ENCODE results near the gene ZNF500.
"Not testable (repeated sequence)": the region's sequence is repeated elsewhere in the genome, so short reads cannot be mapped to it uniquely, and the experiment has no call there.

Gene ZNF500

DNA sequence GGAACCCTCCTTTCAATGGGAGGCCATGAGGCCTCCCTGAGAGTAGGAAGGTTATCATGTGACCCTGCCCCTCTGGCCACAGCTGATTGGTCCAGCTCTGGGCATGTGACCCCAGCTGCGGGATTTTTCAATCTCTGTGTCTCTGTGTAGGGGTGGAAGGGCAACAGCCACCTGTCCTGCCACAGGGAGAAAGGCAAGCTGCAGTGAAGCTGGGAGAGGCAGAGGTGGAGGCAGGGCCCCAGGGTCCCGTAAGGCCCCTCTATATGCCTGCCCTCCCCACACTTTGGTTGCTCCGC, 21.7 kb downstream of the ZNF500 start:
- no peak for DNase-seq (ENCODE audit: low spot score)

DNA sequence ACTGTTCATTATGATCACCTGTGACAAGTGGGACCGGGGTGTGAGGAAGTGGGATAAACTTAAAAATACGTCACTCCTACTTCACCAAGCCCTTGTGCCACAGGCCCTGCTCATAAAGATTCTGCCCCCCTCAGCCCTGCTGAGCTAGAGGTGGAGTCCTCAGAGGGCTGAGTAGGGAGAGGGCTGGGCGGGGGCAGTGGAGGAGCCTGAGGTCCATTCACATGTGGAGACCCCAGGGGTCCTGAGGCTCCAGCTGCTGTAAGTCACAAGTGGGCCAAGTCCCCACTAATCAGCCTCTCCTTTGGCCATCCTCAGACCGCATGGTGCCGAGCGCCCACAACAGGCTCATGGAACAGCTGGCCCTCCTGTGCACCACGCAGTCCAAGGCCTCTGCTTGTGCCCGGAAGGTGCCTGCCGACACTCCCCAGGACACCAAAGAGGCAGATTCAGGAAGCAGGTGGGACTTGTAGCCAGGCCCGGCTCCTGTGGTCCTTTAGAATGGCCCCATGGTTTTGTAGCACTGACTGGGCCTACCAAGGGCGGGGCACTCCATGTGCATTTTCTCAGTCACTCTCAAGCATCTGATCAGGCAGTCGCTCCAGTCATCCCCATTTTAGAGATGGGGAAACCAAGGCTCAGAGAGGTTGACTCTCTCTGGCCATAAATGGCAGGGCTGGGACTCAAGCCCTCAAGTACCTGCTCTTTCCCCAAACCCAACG, 22.2 kb downstream of the ZNF500 start:
- DNase-seq (ENCODE audit: low spot score), result no peak

DNA sequence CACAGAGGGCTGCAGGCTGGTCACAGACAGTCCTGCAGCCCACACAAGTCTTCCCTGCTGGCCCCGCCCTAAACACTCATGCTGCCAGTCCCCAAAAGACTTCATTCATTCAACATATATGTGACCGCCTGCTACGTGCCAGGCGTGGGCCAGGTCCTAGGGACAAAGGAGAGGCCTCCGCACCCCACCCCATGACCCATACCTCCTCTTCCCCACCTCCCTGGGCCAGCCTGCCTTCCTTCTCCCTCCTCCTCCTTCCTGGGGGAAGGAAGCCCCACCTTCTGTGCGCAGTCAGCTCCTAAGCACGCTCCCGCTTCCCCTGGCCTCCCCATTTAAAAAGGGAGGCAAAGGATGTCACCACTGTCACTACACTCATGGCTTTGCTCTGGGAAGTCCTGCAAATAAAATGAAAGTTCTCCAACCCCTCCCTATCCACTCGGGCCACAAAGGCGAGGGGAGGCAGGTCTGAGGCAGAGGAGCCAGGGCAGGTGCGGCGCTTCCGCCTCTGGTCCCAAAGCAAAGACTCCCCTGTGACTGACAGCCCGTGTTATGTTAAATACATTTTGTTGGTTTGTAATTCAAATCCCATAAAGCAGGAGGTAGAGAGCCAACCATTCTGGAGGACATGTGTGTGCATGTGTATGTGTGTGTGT, 23.6 kb downstream of the ZNF500 start:
- no peak for DNase-seq (ENCODE audit: low spot score)

DNA sequence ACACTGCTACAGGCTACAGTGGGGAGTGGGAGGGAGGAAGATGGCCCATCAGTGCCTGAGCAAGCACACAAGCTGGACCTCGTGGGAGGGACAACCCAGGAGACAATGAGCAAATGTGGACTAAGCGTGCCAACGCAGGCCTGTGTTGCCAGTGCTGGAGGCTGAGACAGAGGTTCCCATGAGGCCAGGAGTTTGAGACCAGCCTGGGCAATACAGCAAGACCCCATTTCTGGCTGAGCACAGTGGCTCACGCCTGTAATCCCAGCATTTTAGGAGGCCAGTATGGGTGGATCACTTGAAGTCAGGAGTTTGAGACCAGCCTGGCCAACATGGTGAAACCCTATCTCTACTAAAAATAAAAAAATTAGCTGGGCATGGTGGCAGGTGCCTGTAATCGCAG, 28.6 kb downstream of the ZNF500 start:
- not testable (repeated sequence) for DNase-seq (ENCODE audit: low spot score)

DNA sequence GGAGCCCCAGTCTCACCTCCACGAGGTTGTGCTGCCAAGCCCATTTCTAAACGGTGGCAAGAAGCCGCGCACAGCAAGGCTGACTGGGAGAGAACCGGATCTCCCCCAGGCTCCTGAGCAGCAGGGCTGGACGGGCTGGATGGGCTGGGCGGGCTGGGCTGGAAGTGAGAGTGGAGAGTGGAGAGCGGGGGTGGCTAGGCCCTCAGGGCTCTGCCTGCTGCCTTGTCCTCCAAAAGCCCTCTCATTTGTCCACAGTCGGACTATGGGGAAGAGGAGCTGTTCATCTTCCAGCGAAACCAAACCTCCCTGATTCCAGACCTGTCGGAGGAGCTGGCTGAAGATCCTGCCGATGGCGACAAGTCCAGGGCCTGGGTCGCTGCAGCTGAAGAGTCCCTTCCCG, 29.4 kb downstream of the ZNF500 start:
- DNase-seq (ENCODE audit: low spot score), result no peak

DNA sequence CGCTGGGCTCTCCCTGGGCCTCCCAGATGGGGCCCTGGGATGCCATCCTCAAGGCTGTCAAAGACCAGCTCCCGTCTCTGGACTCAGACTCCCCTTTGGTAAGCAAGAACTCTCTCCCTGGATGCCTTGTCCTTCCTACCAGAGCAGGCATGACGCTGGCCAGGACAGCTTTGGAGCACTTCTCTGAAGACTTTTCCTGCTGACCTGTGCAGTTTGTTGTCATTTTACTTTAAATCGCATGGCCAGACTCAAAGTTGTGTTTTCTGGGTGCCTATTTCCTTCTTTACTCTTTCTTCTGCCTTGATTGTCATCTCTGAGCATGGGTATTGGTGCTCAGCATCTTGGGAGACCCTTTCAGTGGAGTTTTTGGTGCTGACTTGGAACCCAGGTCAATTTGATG, 30.4 kb downstream of the ZNF500 start:
- DNase-seq (ENCODE audit: low spot score), result no peak

DNA sequence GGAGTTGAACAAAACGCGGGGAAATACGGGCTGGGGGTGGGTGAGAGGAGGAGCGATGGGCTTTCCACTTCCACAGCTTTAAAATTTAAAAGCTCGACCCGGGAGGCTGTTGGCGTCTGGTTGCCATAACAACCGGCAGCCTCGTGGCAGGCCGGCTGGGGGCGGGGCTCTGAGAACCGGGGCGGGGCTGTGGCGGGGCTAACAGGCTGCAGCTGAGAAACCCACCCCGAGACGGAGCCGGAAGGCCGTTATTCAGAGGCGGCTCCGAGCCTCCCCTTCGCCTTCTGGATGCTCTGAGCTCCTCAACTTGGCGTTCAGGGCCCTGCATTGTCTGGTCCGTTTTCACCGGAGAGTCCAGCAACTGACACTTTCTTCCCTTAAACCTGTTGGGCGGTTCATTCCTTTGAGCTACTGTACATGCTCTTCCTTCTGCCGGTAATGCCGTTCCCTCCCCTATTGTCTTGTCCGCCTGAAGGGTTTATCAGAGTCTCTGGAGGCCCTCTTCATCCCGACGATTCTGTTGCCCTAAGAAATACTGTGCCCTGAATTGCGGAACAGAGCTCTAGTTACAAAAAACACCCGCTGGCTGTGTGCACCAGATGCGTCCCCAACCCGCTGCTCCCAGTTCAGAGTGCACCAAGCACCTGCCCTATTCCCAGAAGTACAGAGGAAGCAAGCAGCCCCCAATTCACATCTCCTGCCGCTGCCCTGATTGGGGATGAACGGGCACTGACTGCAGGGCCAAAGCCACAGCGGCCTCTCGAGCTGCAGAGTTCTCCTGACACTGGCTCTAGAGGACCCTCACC, 32.0 kb downstream of the ZNF500 start:
- DNase-seq (ENCODE audit: low spot score), result peak; percentile 90

DNA sequence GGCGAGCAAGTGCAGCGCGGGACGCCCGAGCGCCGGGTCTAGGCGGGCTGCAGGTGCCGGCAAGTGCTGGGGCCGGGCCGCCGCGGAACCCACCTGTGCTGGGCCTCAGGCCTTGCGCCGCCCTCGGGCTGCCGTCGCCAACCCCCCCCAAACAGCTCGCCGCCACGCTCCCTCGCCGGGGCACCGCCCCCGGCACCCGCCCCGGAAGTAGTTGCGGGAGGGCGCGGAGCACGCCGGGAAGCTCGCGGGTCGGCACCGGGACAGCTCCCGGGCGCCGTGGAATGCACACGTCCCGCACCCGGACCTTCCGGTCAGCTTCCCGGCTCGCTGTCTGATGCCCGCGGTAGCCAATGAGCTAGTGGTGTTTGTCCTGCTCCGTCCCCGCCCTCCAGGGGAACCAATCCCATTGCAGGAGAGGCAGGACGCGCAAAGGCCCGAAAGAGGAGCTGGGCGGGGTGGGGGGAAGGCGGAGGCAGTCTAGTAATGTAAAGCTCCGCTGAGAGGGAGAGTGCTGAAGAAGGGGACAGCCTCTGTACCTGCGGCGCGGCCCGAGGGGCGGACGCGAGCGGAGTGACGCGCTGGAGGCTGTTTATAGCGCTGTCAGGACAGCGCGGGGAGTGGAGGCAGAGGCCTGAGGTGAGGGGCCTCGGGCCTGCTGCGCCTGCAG, 32.8 kb downstream of the ZNF500 start, which contains the start of the genes ANKS3 and DNAAF8:
ANKS3 (minus strand) TSS at position 209 of the 667 bp plus-strand sequence. CDS start 4,122 bp downstream, outside the sequence.
DNAAF8 (plus strand) TSS at position 475 of the 667 bp plus-strand sequence. CDS start 1,978 bp downstream, outside the sequence.
- peak; percentile 89 for DNase-seq (ENCODE audit: low spot score)

DNA sequence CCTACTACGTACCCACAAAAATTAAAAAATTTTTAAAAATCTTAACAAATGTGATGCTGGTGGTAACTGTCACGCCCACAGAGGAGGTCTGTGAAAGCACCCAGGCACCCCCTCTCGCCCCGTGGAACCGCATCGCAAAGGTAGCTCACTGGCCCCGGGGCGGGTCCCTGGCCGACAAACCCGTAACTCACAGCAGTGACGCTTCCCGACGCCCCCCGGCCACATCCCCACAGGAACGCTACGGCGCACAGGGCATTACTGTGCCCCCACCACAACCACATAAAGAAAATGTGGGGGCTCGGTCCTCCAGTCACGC, 33.3 kb downstream of the ZNF500 start:
- DNase-seq (ENCODE audit: low spot score), result no peak

DNA sequence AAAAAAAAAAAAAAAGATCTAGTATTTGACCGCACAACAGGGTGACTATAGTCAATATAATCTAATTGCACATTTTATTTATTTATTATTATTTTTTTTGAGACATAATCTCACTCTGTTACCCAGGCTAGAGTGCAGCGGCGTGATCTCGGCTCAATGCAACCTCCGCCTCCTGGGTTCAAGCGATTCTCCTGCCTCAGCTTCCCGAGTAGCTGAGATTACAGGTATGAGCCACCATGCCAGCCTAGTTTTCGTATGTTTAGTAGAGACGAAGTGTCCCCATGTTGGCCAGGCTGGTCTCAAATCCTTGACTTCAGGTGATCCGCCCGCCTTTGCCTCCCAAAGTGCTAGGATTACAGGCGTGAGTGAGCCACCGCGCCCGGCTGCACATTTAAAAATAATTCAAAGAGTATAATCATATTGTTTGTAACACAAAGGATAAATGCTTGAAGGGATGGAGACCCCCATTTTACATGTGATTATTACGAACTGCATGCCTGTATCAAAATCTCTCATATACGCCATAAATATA, 33.7 kb downstream of the ZNF500 start:
- no peak for DNase-seq (ENCODE audit: low spot score)

DNA sequence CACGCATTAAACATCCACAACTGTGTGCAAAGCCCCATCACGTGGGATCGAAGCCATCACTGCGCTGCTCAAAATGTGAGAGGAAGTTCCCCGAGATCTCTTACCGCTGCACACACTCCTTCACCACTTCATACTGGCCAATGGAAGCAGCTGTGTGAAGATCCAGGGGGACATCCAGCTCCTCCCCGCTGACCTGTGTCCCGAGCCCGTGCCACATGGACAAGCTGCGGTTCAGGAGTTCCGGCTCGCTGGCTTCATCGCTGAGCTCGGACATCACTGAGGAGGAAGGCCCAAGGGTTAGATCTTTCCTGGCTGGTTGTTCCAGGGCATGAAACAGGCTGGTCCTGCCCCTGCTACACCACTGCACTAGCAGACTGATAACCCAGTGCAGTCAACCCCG, 37.1 kb downstream of the ZNF500 start:
- DNase-seq (ENCODE audit: low spot score), result no peak

DNA sequence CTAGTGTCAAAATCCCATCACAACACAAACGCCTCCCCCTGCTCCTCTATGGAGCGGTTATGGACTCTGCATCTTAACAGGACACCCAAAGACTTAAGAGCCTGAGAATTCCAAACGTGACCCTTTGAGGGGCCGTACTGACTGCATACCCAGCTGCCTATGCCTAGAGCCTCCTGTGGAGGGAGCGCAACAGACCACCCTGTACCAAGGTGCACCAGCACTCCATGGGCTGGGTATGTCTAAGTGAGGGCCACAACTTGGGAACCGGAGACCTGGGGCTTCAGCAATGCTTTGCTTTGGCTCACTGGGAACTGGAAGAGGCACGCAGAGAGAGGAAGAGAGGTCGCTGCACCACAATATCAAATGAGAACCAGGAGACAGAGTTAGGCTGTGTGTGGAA, 38.3 kb downstream of the ZNF500 start:
- DNase-seq (ENCODE audit: low spot score), result no peak

DNA sequence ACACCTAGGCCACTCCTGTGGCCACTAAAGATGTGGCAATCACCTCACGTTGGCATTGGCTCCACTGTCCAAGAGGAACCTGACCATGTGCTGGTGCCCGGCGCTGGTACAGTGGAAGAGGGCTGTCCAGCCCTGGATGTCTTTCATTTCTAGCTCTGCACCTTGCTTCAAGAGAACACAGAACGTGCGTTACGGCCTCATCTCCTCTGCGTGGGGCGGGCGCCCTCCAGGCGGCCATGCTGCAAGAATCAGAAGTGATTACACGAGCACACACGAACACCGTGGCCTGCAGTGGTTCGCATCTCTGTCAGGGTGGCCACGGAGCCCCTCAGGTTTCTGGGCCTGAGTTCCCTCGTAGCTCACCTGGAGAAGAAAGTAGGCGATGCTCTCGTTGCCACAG, 40.3 kb downstream of the ZNF500 start:
- DNase-seq (ENCODE audit: low spot score), result no peak

DNA sequence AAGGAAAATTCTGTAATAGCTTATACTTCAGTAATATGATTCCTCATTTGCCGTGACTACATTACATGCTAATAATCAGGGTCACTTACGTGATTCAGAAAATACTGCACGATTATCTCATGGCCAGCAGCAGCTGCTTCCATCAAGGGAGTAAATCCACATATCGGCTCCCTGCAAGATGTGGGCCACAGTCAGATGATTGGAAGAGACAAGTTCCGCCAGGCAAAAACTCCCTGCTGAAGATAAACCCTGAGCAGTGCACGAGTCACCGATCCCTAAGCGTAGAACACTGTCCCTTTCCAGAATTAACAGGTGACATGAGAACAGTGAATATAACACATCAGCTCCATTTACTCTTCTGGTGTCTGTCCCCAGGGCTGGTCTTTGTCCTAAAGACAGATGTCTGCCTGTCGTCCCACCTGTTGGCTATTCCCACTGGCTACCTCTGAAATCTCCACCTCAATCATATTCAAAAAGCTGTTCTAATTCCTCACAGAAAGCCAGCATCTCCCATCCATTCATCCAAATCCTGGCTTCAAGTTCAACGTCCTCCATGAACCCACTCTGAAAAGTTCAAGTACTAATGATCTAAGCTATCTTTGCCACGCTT, 42.2 kb downstream of the ZNF500 start:
- DNase-seq (ENCODE audit: low spot score), result no peak

DNA sequence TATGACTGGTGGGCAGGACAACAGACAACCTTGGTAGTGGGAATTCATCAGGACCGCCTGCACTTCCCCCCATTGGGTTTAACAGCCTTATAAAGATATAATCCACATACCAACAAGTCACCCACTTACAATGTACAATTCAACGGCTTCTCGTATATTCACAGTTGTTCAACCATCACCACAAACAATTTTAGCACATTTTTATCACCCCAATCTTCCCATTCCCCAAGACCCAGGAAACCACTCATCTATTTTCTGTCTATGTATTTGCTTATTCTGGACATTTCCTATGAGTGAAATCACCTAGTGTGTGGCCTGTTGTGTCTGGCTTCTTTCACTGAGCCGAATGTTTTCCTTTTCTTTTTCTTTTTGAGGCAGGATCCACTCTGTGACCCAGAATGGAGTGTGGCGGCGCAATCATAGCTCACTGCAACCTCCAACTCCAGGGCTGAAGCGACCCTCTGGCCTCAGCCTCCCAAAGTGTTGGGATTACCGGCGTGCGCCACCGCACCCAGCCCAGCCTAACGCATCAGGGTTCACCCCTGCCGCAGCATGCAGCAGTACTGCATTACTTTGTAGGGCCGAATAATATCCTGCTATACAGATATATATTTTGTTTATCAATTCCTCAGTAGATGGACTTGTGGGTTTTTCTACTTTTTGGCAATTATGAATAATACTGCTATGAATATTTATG, 43.7 kb downstream of the ZNF500 start:
- DNase-seq (ENCODE audit: low spot score), result no peak

DNA sequence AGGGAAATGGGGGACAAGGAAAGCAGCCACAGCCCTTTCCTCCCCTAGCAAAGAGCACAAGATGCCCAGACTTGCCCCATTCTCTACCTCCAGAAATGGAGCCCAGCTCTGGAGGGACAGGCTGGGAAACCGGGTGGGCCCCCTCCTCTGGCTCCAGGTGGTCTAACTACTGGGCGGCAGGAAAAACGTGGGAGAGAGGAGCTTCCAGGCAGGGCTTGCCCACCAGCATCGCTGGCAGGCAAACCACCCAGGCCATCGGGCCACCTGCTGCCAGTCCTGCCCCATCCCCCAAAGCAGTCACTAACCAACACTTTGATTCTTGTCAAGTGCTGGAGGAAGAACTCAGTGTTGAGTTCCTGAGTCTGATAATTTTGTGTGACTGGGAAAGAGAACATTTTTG, 48.5 kb downstream of the ZNF500 start:
- DNase-seq (ENCODE audit: low spot score), result no peak

DNA sequence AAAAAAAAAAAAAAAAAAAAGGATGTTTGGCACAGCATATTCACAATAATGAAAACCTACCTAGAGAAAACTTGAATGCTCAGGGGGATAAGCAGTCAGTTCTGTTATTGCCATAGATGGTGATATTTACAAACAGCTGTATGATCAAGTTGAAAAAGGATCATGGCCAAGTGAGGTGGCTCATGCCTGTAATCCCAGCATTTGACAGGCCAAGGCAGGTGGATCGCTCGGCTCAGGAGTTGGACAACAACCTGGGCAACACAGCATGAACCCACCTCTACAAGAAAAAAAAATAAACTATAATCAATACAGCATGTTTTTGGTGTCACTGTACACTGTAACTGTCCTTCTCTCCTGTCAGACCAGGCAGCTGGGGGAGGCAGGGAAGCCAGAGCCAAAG, 52.0 kb downstream of the ZNF500 start:
- no peak for DNase-seq (ENCODE audit: low spot score)

DNA sequence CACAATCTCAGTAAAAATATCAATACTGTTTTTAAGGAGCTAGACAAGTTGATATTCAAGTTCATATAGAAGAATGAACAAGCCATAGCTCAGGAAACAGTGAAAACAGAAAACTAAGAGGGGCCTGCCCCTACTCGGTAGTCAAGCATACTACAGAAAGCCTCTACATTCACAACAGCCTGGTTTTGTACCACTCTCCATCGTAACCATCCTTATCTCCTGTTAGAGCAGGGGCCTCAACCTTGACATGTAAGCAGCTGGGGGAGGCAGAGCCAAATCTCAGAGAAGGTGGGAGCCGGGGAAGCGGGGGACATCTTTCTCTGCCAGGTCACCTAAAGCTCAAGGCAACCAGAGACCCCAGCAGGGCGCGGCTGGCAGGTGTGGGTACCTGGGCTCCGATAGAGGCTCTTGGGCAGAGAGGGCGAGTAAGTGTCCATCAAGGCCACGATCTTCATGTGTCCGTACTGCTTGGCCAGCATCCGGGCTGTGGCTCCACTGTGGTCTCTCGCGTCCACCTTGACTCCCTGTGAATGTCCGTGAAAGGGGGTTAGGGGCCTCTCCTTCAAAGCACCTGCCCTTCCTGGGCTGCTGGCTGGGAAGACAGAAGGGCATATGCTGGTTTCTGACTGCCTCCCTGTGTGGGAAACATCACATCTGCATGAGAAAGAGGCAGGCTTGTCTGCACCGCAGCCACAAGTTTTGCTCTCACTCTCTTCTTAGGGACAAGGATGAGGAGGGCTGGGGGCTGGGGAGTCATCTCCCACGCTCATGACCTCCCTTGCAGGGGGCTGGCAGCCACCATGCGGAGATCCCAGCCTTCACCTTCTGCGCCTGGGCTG, 53.1 kb downstream of the ZNF500 start:
- DNase-seq (ENCODE audit: low spot score), result no peak

DNA sequence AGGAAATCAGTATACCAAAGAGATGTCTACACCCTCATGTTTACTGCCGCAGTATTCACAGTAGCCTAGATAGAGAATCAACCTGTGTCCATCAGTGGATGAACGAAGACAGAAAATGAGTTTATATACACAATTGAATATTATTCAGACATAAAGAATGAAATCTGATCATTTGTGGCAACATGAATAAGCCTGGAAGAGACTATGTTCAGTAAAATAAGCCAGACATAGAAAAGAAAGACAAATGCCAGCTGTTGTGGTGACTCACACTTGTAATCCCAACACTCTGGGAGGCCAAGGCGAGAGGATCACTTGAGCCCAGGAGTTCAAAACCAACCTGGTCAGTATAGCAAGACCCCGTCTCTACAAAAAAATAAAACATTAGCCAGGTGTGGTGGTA, 57.5 kb downstream of the ZNF500 start:
- no peak for DNase-seq (ENCODE audit: low spot score)

DNA sequence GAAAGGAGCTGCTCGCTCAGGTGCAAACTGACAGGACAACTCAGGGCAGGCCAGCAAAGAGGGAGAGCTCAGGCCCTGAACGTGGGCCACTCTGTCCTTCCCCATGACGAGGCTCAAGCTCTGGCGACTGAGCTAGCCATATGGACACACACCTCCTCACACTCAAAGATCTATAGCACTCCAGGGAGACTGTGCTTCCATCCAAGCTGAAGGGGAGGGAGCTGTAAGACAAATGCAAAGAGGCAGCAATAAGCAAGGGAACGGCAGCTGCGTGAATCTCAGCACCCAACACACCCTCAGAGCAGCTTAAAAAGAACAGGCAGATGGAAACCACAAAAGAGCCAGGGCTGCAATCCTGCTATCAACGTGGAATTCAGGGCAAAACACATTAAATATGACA, 60.1 kb downstream of the ZNF500 start:
- DNase-seq (ENCODE audit: low spot score), result no peak

Data from NAMALWA (cell line).